Measurements from ENCODE around the gene PCDHGA5.

PCDHGA5 gene

DNA sequence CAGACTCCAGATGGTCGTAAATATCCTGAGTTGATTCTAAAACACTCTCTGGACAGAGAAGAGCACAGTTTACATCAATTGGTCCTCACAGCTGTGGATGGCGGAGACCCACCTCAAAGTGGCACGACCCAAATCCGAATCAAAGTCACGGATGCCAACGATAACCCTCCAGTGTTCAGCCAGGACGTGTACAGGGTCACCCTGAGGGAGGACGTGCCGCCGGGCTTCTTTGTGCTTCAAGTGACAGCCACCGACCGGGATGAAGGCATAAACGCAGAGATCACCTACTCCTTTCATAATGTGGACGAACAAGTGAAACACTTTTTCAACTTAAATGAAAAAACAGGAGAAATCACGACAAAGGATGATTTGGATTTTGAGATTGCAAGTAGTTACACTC, 3.3 kb upstream of the PCDHGA5 start:
- Histone ChIP-seq H2AFZ (ENCODE audit: low read length) (no peak overlapping the region), H3K4me1 (ENCODE audit: control insufficient read depth in 2 of 2, insufficient read depth in 1 of 2, low read depth in 1 of 2, low read length in 2 of 2) (no peaks in the 10 kb centered on the region), H3K9me3 (replicated peaks in 1 of 2; ENCODE audit: control insufficient read depth in 2 of 2, insufficient read depth in 1 of 2, low read depth in 1 of 2, low read length in 2 of 2) (peaks cover 34 to 65% of the 10 kb centered on the region in 2 donors), H4K8ac (ENCODE audit: low read depth, low read length) (no peak overlapping the region), H3K27ac (replicated peaks; ENCODE audit: low read length) (no peak overlapping the region), H3K36me3 (replicated peaks in 1 of 2; ENCODE audit: control insufficient read depth in 2 of 2, insufficient read depth in 2 of 2, low read length in 2 of 2) (peaks cover 0 to 3% of the 10 kb centered on the region in 2 donors), H3K14ac (ENCODE audit: low read length) (no peak overlapping the region), H3K18ac (ENCODE audit: low read length) (no peak overlapping the region), H2AK5ac (ENCODE audit: low read depth, low read length) (no peak overlapping the region), H3K4ac (ENCODE audit: low read length) (no peak overlapping the region), H3K27me3 (ENCODE audit: control insufficient read depth in 3 of 3, insufficient read depth in 3 of 3, low read depth in 1 of 3, low read length in 3 of 3) (peaks cover 0 to 4% (median 0%) of the 10 kb centered on the region in 3 experiments), H2BK12ac (ENCODE audit: low read length) (no peak overlapping the region), H2BK120ac (ENCODE audit: low read depth, low read length) (no peak overlapping the region), H4K91ac (ENCODE audit: low read depth, low read length, poor library complexity) (no peak overlapping the region), H3K4me3 (ENCODE audit: low read length in 2 of 2) (no peak overlapping the region), H2BK5ac (ENCODE audit: low read length) (no peak overlapping the region), H3K9ac (ENCODE audit: low read depth, low read length, poor library complexity) (no peak overlapping the region), H2BK15ac (ENCODE audit: low read length) (no peak overlapping the region), H3K79me1 (ENCODE audit: low read depth, low read length) (no peaks in the 10 kb centered on the region), H3K23ac (ENCODE audit: low read depth, low read length, poor library complexity) (no peak overlapping the region), H3K4me2 (ENCODE audit: insufficient read depth, low read length, poor library complexity, severe bottlenecking) (no peak overlapping the region)
- no peak for DNase-seq (ENCODE audit: low spot score)
- WGBS, 2 donors (ENCODE audit: extremely low coverage in 2 of 2, insufficient read length in 2 of 2, insufficient replicate concordance in 1 of 2): no CpG with 5 or more reads among the region's 15 CpGs

DNA sequence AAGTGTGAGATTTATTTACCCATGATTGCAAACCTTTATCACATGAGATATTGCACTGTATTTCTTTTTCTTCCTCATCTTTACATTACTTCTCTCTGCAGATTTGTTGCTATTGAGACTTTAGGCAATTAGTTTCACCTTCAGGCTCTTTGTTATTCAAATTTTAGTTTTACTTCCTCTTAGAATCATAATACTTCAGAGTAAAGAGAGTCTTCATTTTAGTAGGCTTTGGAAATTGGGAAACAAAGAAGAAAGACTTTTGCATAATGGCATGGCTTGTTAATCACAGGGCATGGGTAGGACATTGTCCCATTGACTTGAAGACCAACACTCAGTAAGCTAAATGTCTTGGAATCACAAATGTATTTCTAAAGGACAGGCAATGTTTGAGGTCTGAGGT, 1.2 kb upstream of the PCDHGA5 start:
- Histone ChIP-seq H3K4me3 (ENCODE audit: low read length in 2 of 2) (no peak overlapping the region), H2BK5ac (ENCODE audit: low read length) (no peak overlapping the region), H2BK15ac (ENCODE audit: low read length) (no peak overlapping the region), H4K8ac (ENCODE audit: low read depth, low read length) (no peak overlapping the region), H3K4me1 (ENCODE audit: control insufficient read depth in 2 of 2, insufficient read depth in 1 of 2, low read depth in 1 of 2, low read length in 2 of 2) (no peaks in the 10 kb centered on the region), H2AK5ac (ENCODE audit: low read depth, low read length) (no peak overlapping the region), H2BK12ac (ENCODE audit: low read length) (no peak overlapping the region), H3K27ac (replicated peaks; ENCODE audit: low read length) (no peak overlapping the region), H3K27me3 (ENCODE audit: control insufficient read depth in 3 of 3, insufficient read depth in 3 of 3, low read depth in 1 of 3, low read length in 3 of 3) (no peaks in the 10 kb centered on the region), H3K4ac (ENCODE audit: low read length) (no peak overlapping the region), H3K9ac (ENCODE audit: low read depth, low read length, poor library complexity) (no peak overlapping the region), H3K79me1 (ENCODE audit: low read depth, low read length) (peaks cover 2% of the 10 kb centered on the region), H2AFZ (ENCODE audit: low read length) (no peak overlapping the region), H3K18ac (ENCODE audit: low read length) (no peak overlapping the region), H2BK120ac (ENCODE audit: low read depth, low read length) (no peak overlapping the region), H4K91ac (ENCODE audit: low read depth, low read length, poor library complexity) (no peak overlapping the region), H3K4me2 (ENCODE audit: insufficient read depth, low read length, poor library complexity, severe bottlenecking) (no peak overlapping the region), H3K14ac (ENCODE audit: low read length) (no peak overlapping the region), H3K9me3 (replicated peaks in 1 of 2; ENCODE audit: control insufficient read depth in 2 of 2, insufficient read depth in 1 of 2, low read depth in 1 of 2, low read length in 2 of 2) (peaks cover 30 to 53% of the 10 kb centered on the region in 2 donors), H3K23ac (ENCODE audit: low read depth, low read length, poor library complexity) (no peak overlapping the region), H3K36me3 (replicated peaks in 1 of 2; ENCODE audit: control insufficient read depth in 2 of 2, insufficient read depth in 2 of 2, low read length in 2 of 2) (peaks cover 0 to 2% of the 10 kb centered on the region in 2 donors)
- no peak for DNase-seq (ENCODE audit: low spot score)

DNA sequence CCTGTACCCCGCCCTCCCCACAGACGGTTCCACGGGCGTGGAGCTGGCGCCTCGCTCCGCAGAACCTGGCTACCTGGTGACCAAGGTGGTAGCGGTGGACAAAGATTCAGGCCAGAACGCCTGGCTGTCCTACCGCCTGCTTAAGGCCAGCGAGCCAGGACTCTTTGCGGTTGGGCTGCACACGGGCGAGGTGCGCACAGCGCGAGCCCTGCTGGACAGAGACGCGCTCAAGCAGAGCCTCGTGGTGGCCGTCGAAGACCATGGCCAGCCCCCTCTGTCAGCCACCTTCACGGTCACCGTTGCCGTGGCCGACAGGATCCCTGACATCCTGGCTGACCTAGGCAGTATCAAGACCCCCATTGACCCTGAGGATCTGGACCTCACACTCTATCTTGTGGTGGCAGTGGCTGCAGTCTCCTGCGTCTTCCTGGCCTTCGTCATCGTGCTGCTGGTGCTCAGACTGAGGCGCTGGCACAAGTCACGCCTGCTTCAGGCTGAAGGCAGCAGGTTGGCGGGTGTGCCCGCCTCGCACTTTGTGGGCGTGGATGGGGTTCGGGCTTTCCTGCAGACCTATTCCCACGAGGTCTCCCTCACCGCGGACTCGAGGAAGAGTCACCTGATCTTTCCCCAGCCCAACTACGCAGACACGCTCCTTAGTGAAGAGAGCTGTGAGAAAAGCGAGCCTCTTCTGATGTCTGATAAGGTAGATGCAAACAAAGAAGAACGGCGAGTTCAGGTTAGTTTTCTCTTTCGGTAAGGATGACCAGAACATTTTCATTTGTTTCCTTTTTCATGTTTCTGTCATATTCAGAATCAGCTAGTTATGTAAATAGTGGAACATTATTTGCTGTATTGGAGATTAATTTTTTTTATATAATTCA, 2.3 kb downstream of the PCDHGA5 start:
- Histone ChIP-seq H3K4ac (ENCODE audit: low read length) (no peak overlapping the region), H4K91ac (ENCODE audit: low read depth, low read length, poor library complexity) (no peak overlapping the region), H3K36me3 (replicated peaks in 1 of 2; ENCODE audit: control insufficient read depth in 2 of 2, insufficient read depth in 2 of 2, low read length in 2 of 2) (peaks cover 0 to 2% of the 10 kb centered on the region in 2 donors), H2BK120ac (ENCODE audit: low read depth, low read length) (no peak overlapping the region), H3K9me3 (replicated peaks in 1 of 2; ENCODE audit: control insufficient read depth in 2 of 2, insufficient read depth in 1 of 2, low read depth in 1 of 2, low read length in 2 of 2) (peaks cover 30 to 43% of the 10 kb centered on the region in 2 donors), H3K27me3 (ENCODE audit: control insufficient read depth in 3 of 3, insufficient read depth in 3 of 3, low read depth in 1 of 3, low read length in 3 of 3) (no peaks in the 10 kb centered on the region), H3K14ac (ENCODE audit: low read length) (peak overlapping the region; percentile 31), H2AFZ (ENCODE audit: low read length) (no peak overlapping the region), H2BK15ac (ENCODE audit: low read length) (no peak overlapping the region), H2AK5ac (ENCODE audit: low read depth, low read length) (no peak overlapping the region), H2BK5ac (ENCODE audit: low read length) (peak overlapping the region; percentile 57), H3K4me3 (ENCODE audit: low read length in 2 of 2) (no peak overlapping the region), H3K27ac (replicated peaks; ENCODE audit: low read length) (no peak overlapping the region), H3K79me1 (ENCODE audit: low read depth, low read length) (peaks cover 2% of the 10 kb centered on the region), H3K23ac (ENCODE audit: low read depth, low read length, poor library complexity) (peak overlapping the region; percentile 80), H3K4me1 (ENCODE audit: control insufficient read depth in 2 of 2, insufficient read depth in 1 of 2, low read depth in 1 of 2, low read length in 2 of 2) (no peaks in the 10 kb centered on the region), H2BK12ac (ENCODE audit: low read length) (no peak overlapping the region), H3K18ac (ENCODE audit: low read length) (peak overlapping the region; percentile 27), H4K8ac (ENCODE audit: low read depth, low read length) (peak overlapping the region; percentile 92), H3K9ac (ENCODE audit: low read depth, low read length, poor library complexity) (peak overlapping the region; percentile 44), H3K4me2 (ENCODE audit: insufficient read depth, low read length, poor library complexity, severe bottlenecking) (no peak overlapping the region)
- WGBS, 2 donors (ENCODE audit: extremely low coverage in 2 of 2, insufficient read length in 2 of 2, insufficient replicate concordance in 1 of 2): no CpG with 5 or more reads among the region's 46 CpGs
- no peak for DNase-seq (ENCODE audit: low spot score)

DNA sequence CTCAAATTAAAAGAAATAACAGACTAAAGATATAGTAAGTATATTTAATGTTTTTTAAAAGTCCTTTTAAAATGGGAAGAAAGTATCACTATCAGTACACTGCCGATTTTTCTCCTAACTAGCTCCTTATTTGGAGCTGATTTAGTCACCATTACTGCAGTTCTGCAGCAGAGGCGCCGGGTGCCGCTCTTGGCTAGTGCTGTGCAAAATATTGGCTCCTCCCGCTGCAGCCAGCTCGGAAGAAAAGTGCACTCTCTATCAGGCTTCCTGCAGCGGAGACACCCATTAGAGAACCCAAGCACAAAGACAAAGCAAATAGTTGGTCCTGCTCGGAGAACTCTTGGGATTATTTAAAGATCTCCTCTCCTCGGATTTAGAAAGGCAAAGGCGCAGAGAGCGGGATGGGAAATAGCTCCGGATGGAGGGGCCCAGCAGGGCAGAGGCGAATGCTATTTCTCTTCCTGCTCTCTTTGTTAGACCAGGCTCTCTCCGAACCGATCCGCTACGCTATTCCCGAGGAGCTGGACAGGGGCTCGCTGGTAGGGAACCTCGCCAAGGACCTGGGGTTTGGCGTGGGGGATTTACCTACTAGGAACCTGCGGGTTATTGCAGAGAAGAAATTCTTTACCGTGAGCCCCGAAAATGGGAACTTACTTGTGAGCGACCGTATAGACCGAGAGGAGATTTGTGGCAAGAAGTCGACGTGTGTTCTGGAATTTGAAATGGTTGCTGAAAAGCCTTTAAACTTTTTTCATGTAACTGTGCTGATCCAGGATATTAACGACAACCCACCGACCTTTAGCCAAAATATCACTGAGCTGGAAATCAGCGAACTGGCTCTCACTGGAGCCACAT, 6.3 kb downstream of the PCDHGA5 start, which contains the start of gene PCDHGB3:
TSS of gene PCDHGB3 (plus strand) at position 249 of the 855 bp plus-strand sequence. CDS start at position 402, 153 bp downstream.
- peaks cover 2% of the 10 kb centered on the region for H3K79me1 ChIP-seq (ENCODE audit: low read depth, low read length)
- H4K8ac ChIP-seq (ENCODE audit: low read depth, low read length): no peak within 1 kb of the TSS
- no peak within 1 kb of the TSS for H4K91ac ChIP-seq (ENCODE audit: low read depth, low read length, poor library complexity)
- H3K23ac ChIP-seq (ENCODE audit: low read depth, low read length, poor library complexity): no peak within 1 kb of the TSS
- peak within 1 kb of the TSS; percentile 29 for H2AFZ ChIP-seq (ENCODE audit: low read length)
- no peak within 1 kb of the TSS for H2BK15ac ChIP-seq (ENCODE audit: low read length)
- no peak within 1 kb of the TSS for H3K4ac ChIP-seq (ENCODE audit: low read length)
- H3K9me3 ChIP-seq (replicated peaks in 1 of 2; ENCODE audit: control insufficient read depth in 2 of 2, insufficient read depth in 1 of 2, low read depth in 1 of 2, low read length in 2 of 2): peaks cover 39 to 55% of the 10 kb centered on the region in 2 donors
- DNase-seq (ENCODE audit: low spot score): no peak
- H3K18ac ChIP-seq (ENCODE audit: low read length): peak within 1 kb of the TSS; percentile 53
- H2BK12ac ChIP-seq (ENCODE audit: low read length): no peak within 1 kb of the TSS
- WGBS, 2 donors (ENCODE audit: extremely low coverage in 2 of 2, insufficient read length in 2 of 2, insufficient replicate concordance in 1 of 2): no CpG with 5 or more reads among the region's 32 CpGs
- peaks cover 0 to 2% of the 10 kb centered on the region in 2 donors for H3K36me3 ChIP-seq (replicated peaks in 1 of 2; ENCODE audit: control insufficient read depth in 2 of 2, insufficient read depth in 2 of 2, low read length in 2 of 2)
- no peaks in the 10 kb centered on the region for H3K4me1 ChIP-seq (ENCODE audit: control insufficient read depth in 2 of 2, insufficient read depth in 1 of 2, low read depth in 1 of 2, low read length in 2 of 2)
- no peak within 1 kb of the TSS for H2AK5ac ChIP-seq (ENCODE audit: low read depth, low read length)
- no peak within 1 kb of the TSS for H2BK5ac ChIP-seq (ENCODE audit: low read length)
- no peak within 1 kb of the TSS for H3K4me2 ChIP-seq (ENCODE audit: insufficient read depth, low read length, poor library complexity, severe bottlenecking)
- no peak within 1 kb of the TSS for H3K9ac ChIP-seq (ENCODE audit: low read depth, low read length, poor library complexity)
- H3K27ac ChIP-seq (replicated peaks; ENCODE audit: low read length): no peak within 1 kb of the TSS
- H3K14ac ChIP-seq (ENCODE audit: low read length): no peak within 1 kb of the TSS
- no peak within 1 kb of the TSS for H3K4me3 ChIP-seq (ENCODE audit: low read length in 2 of 2)
- H3K27me3 ChIP-seq (ENCODE audit: control insufficient read depth in 3 of 3, insufficient read depth in 3 of 3, low read depth in 1 of 3, low read length in 3 of 3): no peaks in the 10 kb centered on the region
- H2BK120ac ChIP-seq (ENCODE audit: low read depth, low read length): no peak within 1 kb of the TSS

All from neuronal stem cell (in vitro differentiated cells).